PC-3 (cell line): ENCODE measurements around the gene MS4A7. TPM values are rescaled to one million over a fixed set of nuclear protein-coding genes. Genes with fewer than 3 reads are reported as not detected.

Experiments used
- ATAC-seq: fragments of 200-7000 bp; cut with Tn5 transposase; 2 replicates; pipeline ENCODE4 v1.9.1; 2020; ENCODE audit warnings: mild to moderate bottlenecking, moderate library complexity
- BruUV-seq: library from RNA; stranded (reverse); fragments of 400-500 nt; replicated peaks from 2 replicates; lab custom pipeline; 2021; lab: Mats Ljungman, UMichigan
- CTCF ChIA-PET: fragments of 300-600 bp; sonication (Branson Sonifier 250); formaldehyde crosslinking; loops from one replicate; lab custom pipeline; 2022; ENCODE audit warnings: antibody characterized with exemption; lab: Charles Lee
- POLR2A ChIA-PET: fragments of 300-600 bp; sonication (Branson Sonifier 250); formaldehyde crosslinking; loops from one replicate; lab custom pipeline; 2022; ENCODE audit warnings: antibody characterized with exemption; ENCODE audit not compliant: unreplicated experiment; lab: Charles Lee
- DNase-seq: peaks from one replicate; pipeline ENCODE4 v3.0.0-alpha.2; 2015
- H2AFZ ChIP-seq: fragments of 300-600 bp; sonication (generic); 2 replicates; pipeline ENCODE4 v1.6.0; 2016; ENCODE audit warnings: antibody characterized with exemption, low read length
- H3F3A ChIP-seq: fragments of 300-600 bp; sonication (generic); one replicate; pipeline ENCODE4 v1.6.0; 2017; ENCODE audit warnings: antibody characterized with exemption, low read length, control low read depth, mild to moderate bottlenecking; ENCODE audit not compliant: unreplicated experiment
- H3K27ac ChIP-seq: fragments of 300-600 bp; sonication (generic); 2 replicates; pipeline ENCODE4 v1.5.1; 2016; ENCODE audit warnings: mild to moderate bottlenecking, low read length
- H3K27me3 ChIP-seq: fragments of 300-600 bp; sonication (generic); 2 replicates; pipeline ENCODE4 v1.6.1; 2016; ENCODE audit warnings: low read length, mixed read lengths
- H3K36me3 ChIP-seq: fragments of 300-600 bp; sonication (generic); 2 replicates; pipeline ENCODE4 v1.6.1; 2016; ENCODE audit warnings: low read depth, mixed run types, low read length, mixed read lengths
- H3K4me1 ChIP-seq: fragments of 300-600 bp; sonication (generic); 2 replicates; pipeline ENCODE4 v1.5.1; 2016; ENCODE audit warnings: low read length; ENCODE audit not compliant: insufficient read depth
- H3K4me2 ChIP-seq: fragments of 300-600 bp; sonication (generic); 2 replicates; pipeline ENCODE4 v1.6.0; 2016; ENCODE audit warnings: low read length
- H3K4me3 ChIP-seq: fragments of 300-600 bp; sonication (generic); 2 replicates; pipeline ENCODE4 v1.5.1; 2016; ENCODE audit warnings: mild to moderate bottlenecking, low read length, mixed read lengths
- H3K79me2 ChIP-seq: fragments of 300-600 bp; sonication (generic); 2 replicates; pipeline ENCODE4 v1.6.1; 2017; ENCODE audit warnings: low read length, mixed read lengths
- H3K9ac ChIP-seq: fragments of 300-600 bp; sonication (generic); 2 replicates; pipeline ENCODE4 v1.6.0; 2016; ENCODE audit warnings: mild to moderate bottlenecking, low read length
- H3K9me2 ChIP-seq: fragments of 300-600 bp; sonication (generic); replicated peaks from 2 replicates; pipeline ENCODE4 v1.6.1; 2016; ENCODE audit warnings: mixed run types, low read length, mixed read lengths
- H3K9me3 ChIP-seq: fragments of 300-600 bp; sonication (generic); 2 replicates; pipeline ENCODE4 v1.6.1; 2016; ENCODE audit warnings: low read length, mixed read lengths
- H4K20me1 ChIP-seq: fragments of 300-600 bp; sonication (generic); 2 replicates; pipeline ENCODE4 v1.6.1; 2016; ENCODE audit warnings: low read length, mixed read lengths
- CTCF ChIP-seq: fragments of 300-600 bp; sonication (generic); conservative IDR thresholded peaks from 2 replicates; pipeline ENCODE4 v1.5.1; 2017; ENCODE audit warnings: antibody characterized with exemption, low read depth, mild to moderate bottlenecking, low read length
- EZH2 ChIP-seq: fragments of 300-600 bp; sonication (generic); IDR thresholded peaks from one replicate; pipeline ENCODE4 v1.6.1; 2017; ENCODE audit warnings: antibody characterized with exemption, mild to moderate bottlenecking, low read length; ENCODE audit not compliant: unreplicated experiment
- EZH2phosphoT487 ChIP-seq: fragments of 300-600 bp; sonication (generic); IDR thresholded peaks from 2 replicates; pipeline ENCODE4 v1.6.1; 2018; ENCODE audit warnings: mild to moderate bottlenecking, antibody characterized with exemption, low read length, borderline replicate concordance
- intact Hi-C: fragments of 100-400 bp; cut with micrococcal nuclease; formaldehyde crosslinking; loops from 2 replicates; pipeline ENCODE4 v1.9.0; 2023
- total RNA-seq: library from RNA; depleted of rRNA; stranded (reverse); fragments of >200 nt; gene quantifications from 2 replicates; pipeline ENCODE4 v1.2.3, GENCODE V29; 2014

The MS4A7 gene
- total RNA-seq, 1 experiment from 2014 or later: 2.1 TPM

DNA sequence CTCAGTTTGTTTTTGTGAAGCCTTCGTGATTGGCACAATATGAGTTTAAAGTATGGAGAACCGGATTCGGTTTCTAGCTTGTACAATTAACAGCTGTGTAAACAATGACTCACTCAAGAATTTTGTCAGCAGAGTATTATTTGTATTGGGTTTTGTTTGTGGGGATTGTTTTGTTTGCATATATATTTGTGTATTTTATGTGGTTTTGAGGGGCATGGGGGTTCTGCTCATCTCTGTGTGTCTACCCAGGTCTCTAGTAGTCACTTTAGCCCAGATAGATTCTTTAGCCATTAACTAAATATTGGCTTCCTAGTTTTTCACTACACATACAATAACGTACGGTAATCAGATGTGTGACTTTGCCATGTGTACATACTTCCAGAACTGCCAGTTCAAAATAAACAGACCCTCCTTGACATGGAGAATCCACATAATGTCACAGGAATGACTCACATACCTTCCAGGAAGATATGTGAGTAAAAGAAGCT lies 7.5 kb upstream of the MS4A7 start:
- Histone ChIP-seq H3F3A (peaks cover 11% of the 10 kb centered on the region), H2AFZ (0 out of 2 replicates have a peak overlapping the region, but pooled peaks have one; percentile 22), H3K4me1 (peaks cover 38% of the 10 kb centered on the region), H3K9me2 (no peaks in the 10 kb centered on the region), H3K9me3 (no peaks in the 10 kb centered on the region), H3K4me2 (peak overlapping the region; percentile 88), H3K4me3 (peak overlapping the region; percentile 53; the same call in 1 of the 2 replicates), H3K36me3 (no peaks in the 10 kb centered on the region), H3K79me2 (no peaks in the 10 kb centered on the region), H4K20me1 (no peaks in the 10 kb centered on the region), H3K9ac (peak overlapping the region; percentile 67), H3K27me3 (no peaks in the 10 kb centered on the region), H3K27ac (peak overlapping the region; percentile 97)
- BruUV-seq: no TSS peak
- no peak for TF ChIP-seq EZH2
- TF ChIP-seq EZH2phosphoT487: no peak
- TF ChIP-seq CTCF: no peak
- POLR2A ChIA-PET: no interaction called here
- intact Hi-C loops: no loop called here
- ATAC-seq: peak; percentile 87
- DNase-seq: peak; percentile 95
- CTCF ChIA-PET: interaction anchor here (0.5 to 0.6 kb wide), 2 partner anchors 516 to 1199 kb away, joined by 3 read pairs; partner anchors contain the start of gene DTX4

DNA sequence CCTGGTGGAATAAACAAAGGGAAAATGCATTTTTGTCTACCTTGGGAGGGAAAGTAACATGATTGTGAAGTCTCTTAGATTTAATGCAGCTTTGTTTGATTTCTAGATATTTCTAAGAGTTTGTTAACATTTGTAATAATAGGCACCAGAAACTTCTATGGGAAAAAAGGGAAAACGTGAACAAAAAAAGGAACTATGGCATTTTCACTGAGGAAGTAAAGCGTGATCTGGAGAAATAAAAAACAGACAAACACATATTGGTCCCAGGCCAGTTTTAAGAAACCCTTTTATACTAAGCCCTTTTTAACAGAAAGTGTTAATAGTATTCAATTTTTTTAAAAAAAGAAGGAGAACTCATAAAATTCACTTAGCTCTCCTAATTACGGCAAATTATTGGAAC lies 6.9 kb upstream of the MS4A7 start:
- Histone ChIP-seq H3K9ac (peak overlapping the region; percentile 56), H4K20me1 (no peaks in the 10 kb centered on the region), H3F3A (peaks cover 11% of the 10 kb centered on the region), H3K36me3 (no peaks in the 10 kb centered on the region), H3K27ac (peak overlapping the region; percentile 97), H3K4me1 (peaks cover 44% of the 10 kb centered on the region), H3K79me2 (no peaks in the 10 kb centered on the region), H3K4me3 (peak overlapping the region; percentile 10), H2AFZ (no peak overlapping the region), H3K4me2 (peak overlapping the region; percentile 88), H3K27me3 (no peaks in the 10 kb centered on the region), H3K9me2 (no peaks in the 10 kb centered on the region), H3K9me3 (no peaks in the 10 kb centered on the region)
- no peak for DNase-seq
- no peak for ATAC-seq
- POLR2A ChIA-PET: no interaction called here
- intact Hi-C loops: no loop called here
- BruUV-seq: no TSS peak
- CTCF ChIA-PET: interaction anchor here (0.5 to 0.6 kb wide), 2 partner anchors 516 to 1199 kb away, joined by 3 read pairs; partner anchors contain the start of gene DTX4
- TF ChIP-seq EZH2: no peak
- no peak for TF ChIP-seq CTCF
- no peak for TF ChIP-seq EZH2phosphoT487

GRCh38 chr11:60371854-60372253 lies 6.5 kb upstream of the MS4A7 start:
- no peak for TF ChIP-seq CTCF
- no peak for TF ChIP-seq EZH2phosphoT487
- no peak for TF ChIP-seq EZH2
- CTCF ChIA-PET: no interaction called here

More at GRCh38 chr11:60371854-60372253, 6.5 kb upstream of the MS4A7 start:
- peak overlapping the region; percentile 97 for H3K27ac ChIP-seq
- H3F3A ChIP-seq: peaks cover 11% of the 10 kb centered on the region
- BruUV-seq: no TSS peak
- DNase-seq (peak; percentile 38), ATAC-seq (no peak)
- H3K79me2 ChIP-seq: no peaks in the 10 kb centered on the region
- no peaks in the 10 kb centered on the region for H3K9me2 ChIP-seq
- H3K9me3 ChIP-seq: no peaks in the 10 kb centered on the region
- H2AFZ ChIP-seq: no peak overlapping the region
- POLR2A ChIA-PET: no interaction called here
- no peaks in the 10 kb centered on the region for H3K27me3 ChIP-seq
- intact Hi-C loops: no loop called here
- peaks cover 47% of the 10 kb centered on the region for H3K4me1 ChIP-seq
- H3K9ac ChIP-seq: peak overlapping the region; percentile 56
- no peaks in the 10 kb centered on the region for H3K36me3 ChIP-seq
- H3K4me3 ChIP-seq: peak overlapping the region; percentile 10; the same call in 1 of the 2 replicates
- H3K4me2 ChIP-seq: peak overlapping the region; percentile 88
- no peaks in the 10 kb centered on the region for H4K20me1 ChIP-seq
